ENCODE results near the gene FREM1.
"Not testable (repeated sequence)": the region's sequence is repeated elsewhere in the genome, so short reads cannot be mapped to it uniquely, and the experiment has no call there.

The FREM1 gene

GRCh38 chr9:14909961-14910805 lies at the start of gene FREM1:
Gene FREM1, minus strand, starts transcription at chr9:14910428. Its CDS starts 41,451 bp downstream, at chr9:14868977.
- peak; percentile 13 for DNase-seq (ENCODE audit: low spot score)

GRCh38 chr9:14958989-14959388 lies 48.8 kb upstream of the FREM1 start:
- DNase-seq (ENCODE audit: low spot score), result no peak

- DNase-seq (ENCODE audit: low spot score), result no peak
Measured at GRCh38 chr9:14957109-14957508, 46.9 kb upstream of the FREM1 start.

- no peak for DNase-seq (ENCODE audit: low spot score)
Measured at GRCh38 chr9:14956208-14956607, 46.0 kb upstream of the FREM1 start.

- DNase-seq (ENCODE audit: low spot score), result no peak
Measured at GRCh38 chr9:14945351-14945750, 35.1 kb upstream of the FREM1 start.

DNA sequence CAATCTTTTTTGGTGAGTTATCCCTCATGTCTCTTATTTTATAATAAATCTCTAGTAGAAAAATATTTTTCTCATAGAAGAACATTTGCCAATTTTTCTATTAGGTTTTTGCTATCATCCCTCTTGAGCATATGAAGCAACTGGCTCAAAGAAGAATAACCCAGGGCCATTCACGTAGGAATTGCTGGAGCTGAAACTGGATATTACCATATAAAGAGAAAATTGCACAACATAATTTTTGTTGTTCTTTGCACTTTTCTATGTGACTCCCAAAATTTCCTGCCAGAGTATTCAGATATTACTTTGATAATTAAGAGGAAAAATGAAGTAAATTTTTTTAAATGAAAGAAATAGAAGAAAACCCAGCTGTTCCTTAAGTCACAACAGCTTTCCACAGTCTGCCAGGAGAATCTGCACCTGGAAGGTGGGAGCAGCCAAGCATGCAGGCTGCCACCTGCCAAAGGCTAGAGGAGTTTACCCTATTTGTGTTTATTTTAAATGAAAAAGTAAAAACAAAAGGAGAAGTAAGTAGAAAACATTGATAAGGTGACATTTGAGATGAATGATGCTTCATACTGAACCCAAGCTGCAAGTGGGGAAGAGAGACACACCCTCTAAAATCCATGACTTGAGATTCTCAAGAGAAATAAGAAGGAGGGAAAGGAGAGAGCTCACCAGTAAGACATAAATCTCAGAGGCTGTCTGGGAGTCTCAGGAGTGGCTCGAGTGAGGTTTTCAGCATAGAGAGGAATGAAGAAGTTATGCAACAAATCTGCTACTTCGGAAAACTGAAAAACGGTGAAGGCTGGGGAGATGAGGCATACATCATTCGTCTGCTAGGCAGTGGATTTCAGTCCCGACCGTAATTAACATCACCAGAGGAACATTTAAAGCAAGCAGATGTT lies 31.5 kb upstream of the FREM1 start:
- peak; percentile 17 for DNase-seq (ENCODE audit: low spot score)

DNA sequence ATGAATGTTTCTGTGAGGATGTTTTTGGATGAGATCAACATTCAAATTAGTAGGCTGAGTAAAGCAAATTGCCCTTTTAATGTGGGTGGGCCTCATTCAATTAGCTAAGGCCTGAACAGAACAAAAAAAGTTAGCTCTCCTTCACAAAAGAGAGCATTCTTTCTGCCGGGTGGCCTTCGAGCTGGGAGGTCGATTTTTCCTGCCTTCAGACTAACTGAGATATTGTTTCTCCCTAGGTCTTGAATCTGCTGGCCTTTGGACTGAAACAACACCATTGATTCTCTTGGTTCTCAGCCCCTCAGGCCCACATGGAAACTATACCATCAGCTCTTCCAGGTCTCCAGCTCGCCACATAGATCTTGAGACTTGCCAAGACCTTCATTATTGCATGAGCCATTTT lies 29.1 kb upstream of the FREM1 start:
- no peak for DNase-seq (ENCODE audit: low spot score)

DNA sequence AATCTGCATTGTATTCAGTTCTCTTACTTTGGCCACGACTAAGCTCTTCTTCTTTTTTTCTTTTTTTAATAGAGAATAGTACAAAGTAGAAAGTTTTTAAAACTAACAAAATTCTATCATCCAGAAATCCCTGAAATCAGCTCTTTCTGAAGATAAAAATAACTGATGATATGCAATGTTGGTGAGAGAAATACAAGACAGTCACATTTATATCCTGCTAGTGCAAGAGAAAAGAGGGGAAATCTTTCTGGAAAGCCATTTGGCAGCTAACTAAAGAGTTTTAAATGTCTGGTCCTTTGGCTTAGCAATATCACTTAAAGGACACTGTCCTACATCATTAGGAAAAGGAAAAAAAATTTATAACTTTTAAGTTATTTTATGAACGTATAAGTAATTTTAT lies 27.0 kb upstream of the FREM1 start:
- DNase-seq (ENCODE audit: low spot score), result no peak

DNA sequence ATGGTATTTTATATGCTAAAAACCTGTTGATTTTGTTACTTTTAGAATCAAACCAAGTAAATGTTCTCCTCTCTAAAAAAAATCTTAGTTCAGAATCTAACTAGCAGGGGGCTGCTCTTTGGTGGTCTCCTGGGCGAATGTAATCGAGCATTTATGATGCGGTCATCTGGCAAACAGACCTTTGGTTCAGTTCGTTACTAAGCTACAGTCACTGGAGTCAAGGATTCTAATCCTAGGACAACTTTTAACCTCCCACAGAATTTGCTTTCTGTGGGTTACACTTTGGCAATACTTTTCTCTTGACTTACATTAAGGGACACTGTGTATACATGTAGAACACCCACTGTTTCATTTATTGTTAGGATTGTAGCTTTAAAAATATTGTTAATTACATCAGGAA lies 26.3 kb upstream of the FREM1 start:
- DNase-seq (ENCODE audit: low spot score), result no peak

DNA sequence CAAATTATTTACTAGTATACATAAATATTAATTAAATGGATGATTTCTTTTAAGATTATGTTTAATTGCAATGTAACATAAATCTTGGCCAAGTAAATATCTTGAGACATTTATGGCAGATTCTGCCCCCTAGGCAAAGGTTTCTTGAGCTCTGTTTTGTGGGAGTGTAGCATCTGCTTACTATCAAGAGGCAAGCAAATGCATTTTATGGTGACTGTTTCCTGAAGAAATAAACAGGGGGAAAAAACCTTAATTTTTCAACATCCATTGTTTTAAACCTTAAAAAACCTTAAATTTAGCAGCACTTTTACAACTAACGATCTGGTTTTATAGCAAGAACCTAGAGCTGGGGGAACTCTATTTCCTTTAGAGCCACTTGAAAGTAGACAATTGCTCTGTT lies 25.7 kb upstream of the FREM1 start:
- DNase-seq (ENCODE audit: low spot score), result no peak

DNA sequence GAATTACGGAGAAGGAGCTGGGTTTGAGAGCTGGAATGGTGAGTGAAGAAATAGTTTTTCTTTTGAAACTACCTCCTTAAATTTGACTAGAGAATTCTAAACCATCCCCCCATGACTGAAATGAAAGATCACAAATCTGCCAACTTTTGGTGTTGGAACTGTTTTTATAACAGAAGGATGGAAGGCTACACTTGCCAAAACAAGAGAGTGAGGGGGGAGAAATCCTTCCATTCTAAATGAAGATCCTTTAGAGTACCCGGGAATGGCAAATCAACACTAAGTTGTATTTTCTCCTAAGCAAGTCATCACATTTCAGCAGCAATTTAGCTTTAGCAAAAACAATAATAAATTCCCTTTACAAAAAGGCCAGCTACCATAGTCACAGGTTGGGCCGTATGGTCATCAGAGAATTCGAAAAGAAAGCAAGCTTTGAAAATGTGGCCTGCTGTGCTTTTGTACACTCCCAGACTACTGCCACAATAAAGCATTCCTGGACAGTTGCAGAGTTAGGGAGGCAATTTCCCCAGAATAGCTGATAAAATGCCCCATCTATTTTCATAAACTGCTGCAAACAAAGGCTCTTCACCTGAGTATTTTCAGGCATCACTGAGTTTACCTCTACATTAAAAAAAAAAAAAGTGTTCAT lies 25.0 kb upstream of the FREM1 start:
- DNase-seq (ENCODE audit: low spot score), result no peak

DNA sequence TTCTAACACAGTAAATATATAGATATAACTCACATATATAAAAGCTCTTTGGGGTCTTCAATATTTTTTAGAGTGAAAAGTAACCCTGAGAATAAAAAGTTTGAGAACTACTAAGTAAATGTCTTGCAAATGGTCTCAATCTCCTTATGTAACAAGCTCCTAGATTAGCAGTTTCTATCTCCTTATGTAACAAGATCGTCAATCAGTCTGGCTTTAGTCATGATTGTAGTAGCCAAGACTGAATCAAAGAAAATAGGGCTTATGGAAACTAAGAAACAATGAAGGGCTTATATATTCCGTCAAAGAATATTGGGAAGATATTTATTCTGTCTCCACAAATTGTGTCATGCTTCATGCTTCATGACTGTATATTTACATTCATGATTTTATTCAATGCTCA lies 22.4 kb upstream of the FREM1 start:
- no peak for DNase-seq (ENCODE audit: low spot score)

GRCh38 chr9:14932231-14932630 lies 22.0 kb upstream of the FREM1 start:
- no peak for DNase-seq (ENCODE audit: low spot score)

DNA sequence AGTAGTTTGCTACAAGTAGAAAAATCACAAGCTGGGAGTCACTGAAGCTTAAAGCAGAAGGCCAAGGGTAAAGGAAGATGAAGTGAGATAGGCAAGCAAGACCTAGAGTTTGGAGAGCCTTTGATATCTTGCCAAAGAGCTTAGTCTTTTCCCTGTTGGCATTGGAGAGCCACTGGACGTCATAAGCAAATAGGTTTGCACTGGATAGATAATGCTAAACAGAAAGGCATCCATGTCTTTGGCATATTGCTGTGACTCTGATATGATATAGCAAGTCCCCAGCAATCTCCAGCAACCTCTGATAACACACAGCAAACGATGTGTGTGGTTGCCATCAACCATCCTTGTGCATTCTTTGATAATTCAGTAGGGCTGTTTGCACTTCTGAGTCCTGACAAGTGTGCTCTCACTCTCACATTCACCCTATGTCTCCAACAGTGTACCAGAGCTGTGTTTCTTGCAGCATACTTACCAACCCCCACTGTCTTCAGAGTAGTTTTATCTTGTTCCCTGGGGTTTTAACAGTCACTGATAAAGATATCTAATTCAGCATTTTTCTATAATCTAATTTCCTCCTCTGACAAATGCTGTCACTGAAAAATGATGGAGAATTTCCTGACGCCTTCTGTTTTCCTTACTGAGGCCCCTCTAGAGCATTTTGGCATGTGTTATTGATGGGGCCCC lies 16.9 kb upstream of the FREM1 start:
- no peak for DNase-seq (ENCODE audit: low spot score)

DNA sequence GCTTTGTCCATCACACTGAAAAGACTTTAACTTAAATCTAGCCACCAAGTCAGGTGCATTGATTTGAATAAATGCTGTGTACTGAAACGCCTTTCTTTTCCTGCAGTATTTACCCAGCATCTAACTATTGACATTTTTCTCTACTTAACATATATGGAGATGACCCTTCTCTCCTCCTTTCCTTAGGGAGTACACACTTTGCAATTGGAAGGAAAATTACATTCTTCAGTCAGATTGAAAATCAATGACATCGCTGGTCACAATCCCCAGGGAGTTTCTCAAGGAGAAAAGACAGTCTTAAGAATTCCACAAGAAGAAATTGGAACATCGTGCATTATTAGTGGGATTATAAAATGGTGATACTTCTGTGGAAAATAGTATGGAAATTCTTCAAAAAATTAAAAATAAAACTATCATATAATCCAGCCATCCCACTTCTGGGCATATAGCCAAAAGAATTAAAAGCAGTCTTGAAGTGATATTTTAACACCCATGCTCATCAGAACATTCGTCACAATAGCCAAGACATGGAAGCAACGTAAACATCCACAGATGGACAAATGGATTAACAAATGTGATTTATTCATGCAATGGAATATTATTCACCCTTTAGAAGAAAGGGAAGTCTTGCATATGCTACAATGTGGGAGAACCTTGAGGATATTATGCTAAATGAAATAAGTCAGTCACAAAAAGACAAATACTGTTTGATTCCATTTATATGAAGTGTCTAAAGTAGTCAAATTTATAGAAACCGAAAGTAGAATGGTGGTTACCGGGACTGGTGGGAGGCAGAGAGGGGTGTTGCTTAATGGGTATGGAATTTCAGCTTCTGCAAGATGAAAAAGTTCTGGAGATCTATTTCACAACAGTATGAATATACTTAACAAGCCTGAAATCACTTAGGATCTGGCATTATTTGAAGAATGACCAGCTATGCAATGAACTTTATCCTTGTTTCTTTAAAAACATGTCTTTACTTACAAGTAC lies 14.3 kb upstream of the FREM1 start:
- peak; percentile 65 for DNase-seq (ENCODE audit: low spot score)

DNA sequence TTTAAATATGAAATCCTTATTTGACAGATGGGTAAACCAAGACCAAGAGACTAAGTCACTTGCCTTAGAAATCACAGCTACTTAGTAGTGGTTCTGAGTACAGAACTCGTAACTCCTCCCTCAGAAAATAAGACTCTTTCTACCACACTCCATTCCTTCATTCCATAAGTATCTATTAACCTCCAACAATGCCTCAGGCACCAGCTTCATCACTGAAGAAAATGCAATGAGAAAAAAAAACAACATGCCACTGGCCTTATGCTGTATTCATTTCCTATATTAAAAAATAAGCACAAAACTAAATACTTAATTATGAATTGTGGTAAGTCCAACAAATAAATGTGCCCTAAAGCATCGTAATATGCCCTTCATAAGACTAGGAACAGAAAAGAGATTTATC lies 13.5 kb upstream of the FREM1 start:
- no peak for DNase-seq (ENCODE audit: low spot score)

DNA sequence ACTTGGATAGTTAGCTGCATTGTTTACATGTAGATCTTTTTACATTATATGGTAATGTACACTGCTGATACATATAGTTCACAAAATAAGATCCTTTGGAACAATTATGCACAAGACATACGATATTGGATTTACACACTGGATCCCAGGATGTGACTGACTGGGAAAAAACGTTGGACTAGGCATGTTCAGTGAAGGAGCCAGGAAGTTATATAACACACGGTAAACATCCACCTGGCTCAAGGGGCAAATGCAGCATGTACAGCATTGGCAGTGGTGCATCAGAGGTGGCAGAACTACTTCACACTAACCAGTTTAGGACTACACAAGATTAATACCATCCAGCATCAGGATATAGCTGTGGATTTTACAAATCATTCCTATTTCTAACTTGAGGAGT lies 10.6 kb upstream of the FREM1 start:
- DNase-seq (ENCODE audit: low spot score), result not testable (repeated sequence)

GRCh38 chr9:14913366-14913765 lies 3.1 kb upstream of the FREM1 start:
- no peak for DNase-seq (ENCODE audit: low spot score)

DNA sequence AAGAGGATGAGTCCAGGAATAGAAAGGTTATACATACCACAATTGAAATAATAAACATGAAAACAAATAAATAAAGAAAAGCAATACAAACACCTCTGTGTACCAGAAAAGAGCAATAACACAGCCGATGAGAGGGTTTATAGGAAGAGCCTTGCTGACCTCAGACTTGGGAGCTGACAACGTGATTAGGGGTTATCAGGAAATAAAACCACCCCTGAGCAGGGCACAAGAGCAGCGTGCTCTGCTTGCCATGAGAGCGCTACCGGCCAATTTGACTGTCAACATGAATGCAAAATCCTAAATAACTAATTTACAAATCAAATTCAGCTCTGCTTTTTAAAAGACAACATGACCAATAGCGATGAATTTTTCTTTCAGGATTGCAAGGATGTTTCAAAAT lies 2.6 kb upstream of the FREM1 start:
- DNase-seq (ENCODE audit: low spot score), result no peak

DNA sequence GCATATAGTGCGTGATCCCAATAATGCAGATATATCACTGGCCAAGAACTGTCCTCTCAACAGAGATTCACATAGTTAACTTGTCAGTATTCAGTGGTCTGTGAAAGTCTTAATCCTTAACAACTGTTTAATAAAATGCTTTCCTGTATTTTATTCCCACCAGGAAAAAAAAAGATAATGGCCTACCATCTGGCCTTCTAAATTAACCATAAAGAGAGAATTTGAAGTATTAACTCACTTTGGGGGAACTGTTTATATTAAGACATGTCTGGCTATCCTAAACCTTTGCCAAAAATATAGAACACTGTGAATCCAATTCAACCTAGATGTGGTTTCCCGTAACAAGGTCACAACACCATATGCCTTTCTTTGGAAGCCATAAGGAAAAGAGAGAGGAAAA lies 818 bp upstream of the FREM1 start:
- no peak for DNase-seq (ENCODE audit: low spot score)

DNA sequence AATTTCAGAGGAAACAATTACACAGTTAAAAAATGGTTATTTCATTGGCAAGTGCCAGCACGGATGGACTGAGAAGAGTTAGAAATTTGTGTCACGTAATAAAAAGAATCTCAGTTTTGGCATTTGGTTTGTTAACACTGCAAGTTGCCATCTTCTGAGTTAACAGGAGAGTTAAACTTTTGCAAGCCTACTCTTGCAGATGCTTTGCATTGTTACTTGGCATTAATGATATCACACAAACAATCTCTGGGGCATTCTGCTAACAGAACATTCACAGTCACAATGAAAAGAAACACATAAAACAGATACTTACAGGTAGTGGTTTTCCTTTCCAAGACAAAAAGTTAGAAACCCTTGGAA lies 647 bp downstream of the FREM1 start:
- no peak for DNase-seq (ENCODE audit: low spot score)
